GM23338 (cell line): ENCODE results near the gene LRRC58. TPM values are rescaled to one million over a fixed set of nuclear protein-coding genes. Genes with fewer than 3 reads are reported as not detected.
"Not testable (repeated sequence)": the region's sequence is repeated elsewhere in the genome, so short reads cannot be mapped to it uniquely, and the experiment has no call there.

Experiments
- ATAC-seq: fragments of 200-7000 bp; cut with Tn5 transposase; 3 replicates; pipeline ENCODE4 v1.9.1; 2020
- DNase-seq: peaks from one replicate; pipeline ENCODE4 v3.0.0-alpha.2; 2015; ENCODE audit warnings: low spot score
- H2AFZ ChIP-seq: fragments of 200-600 bp; sonication (generic); 2 replicates; pipeline ENCODE4 v1.8.0; 2016; ENCODE audit warnings: antibody characterized with exemption, mild to moderate bottlenecking, moderate library complexity
- H3F3A ChIP-seq: fragments of 200-600 bp; sonication (generic); replicated peaks from 2 replicates; pipeline ENCODE4 v1.8.0; 2017; ENCODE audit warnings: antibody characterized with exemption, mixed run types, low read depth
- H3K27ac ChIP-seq: fragments of 200-600 bp; sonication (generic); 2 replicates; pipeline ENCODE4 v1.6.1; 2016; ENCODE audit warnings: low read depth
- H3K27me3 ChIP-seq: fragments of 200-600 bp; sonication (generic); 2 replicates; pipeline ENCODE4 v1.8.0; 2016; ENCODE audit warnings: mild to moderate bottlenecking, mixed run types, moderate library complexity; ENCODE audit not compliant: insufficient read depth
- H3K36me3 ChIP-seq: fragments of 200-600 bp; sonication (generic); 2 replicates; pipeline ENCODE4 v1.8.0; 2016; ENCODE audit warnings: mild to moderate bottlenecking; ENCODE audit not compliant: insufficient read depth
- H3K4me1 ChIP-seq: fragments of 200-600 bp; sonication (generic); 2 replicates; pipeline ENCODE4 v1.8.0; 2016; ENCODE audit warnings: mild to moderate bottlenecking, moderate library complexity; ENCODE audit not compliant: insufficient read depth
- H3K4me2 ChIP-seq: fragments of 200-600 bp; sonication (generic); 2 replicates; pipeline ENCODE4 v1.7.1; 2017; ENCODE audit warnings: mixed run types
- H3K4me3 ChIP-seq: fragments of 200-600 bp; sonication (generic); 2 replicates; pipeline ENCODE4 v1.6.1; 2016; ENCODE audit warnings: mixed run types
- H3K79me2 ChIP-seq: fragments of 200-600 bp; sonication (generic); replicated peaks from 2 replicates; pipeline ENCODE4 v1.8.0; 2017; ENCODE audit warnings: mild to moderate bottlenecking; ENCODE audit not compliant: insufficient read depth
- H3K9me2 ChIP-seq: fragments of 200-600 bp; sonication (generic); 2 replicates; pipeline ENCODE4 v1.8.0; 2017; ENCODE audit not compliant: insufficient read depth
- H4K20me1 ChIP-seq: fragments of 200-600 bp; sonication (generic); replicated peaks from 2 replicates; pipeline ENCODE4 v1.8.0; 2017; ENCODE audit warnings: mild to moderate bottlenecking; ENCODE audit not compliant: insufficient read depth
- H3K27ac Mint-ChIP-seq: 2 replicates; pipeline ENCODE4 v1.8.0; 2020; ENCODE audit warnings: inconsistent platforms, mild to moderate bottlenecking, moderate library complexity, mixed read lengths
- H3K27me3 Mint-ChIP-seq: 3 replicates; pipeline ENCODE4 v1.8.0; 2022; ENCODE audit warnings: low read depth, mild to moderate bottlenecking, moderate library complexity, mixed read lengths, inconsistent platforms; ENCODE audit not compliant: insufficient read depth, poor library complexity
- H3K36me3 Mint-ChIP-seq: 3 replicates; pipeline ENCODE4 v1.8.0; 2021; ENCODE audit warnings: low read depth, mild to moderate bottlenecking, inconsistent platforms, moderate library complexity, mixed read lengths
- H3K4me1 Mint-ChIP-seq: 3 replicates; pipeline ENCODE4 v1.8.0; 2020; ENCODE audit warnings: mild to moderate bottlenecking, inconsistent platforms, mixed read lengths
- H3K4me3 Mint-ChIP-seq: 3 replicates; pipeline ENCODE4 v1.8.0; 2021; ENCODE audit warnings: moderate library complexity, mild to moderate bottlenecking, inconsistent platforms, mixed read lengths
- H3K9me3 Mint-ChIP-seq: 3 replicates; pipeline ENCODE4 v1.8.0; 2020; ENCODE audit warnings: moderate library complexity, mild to moderate bottlenecking, inconsistent platforms, mixed read lengths
- CREB1 ChIP-seq: fragments of 250-450 bp; sonication (Bioruptor Pico); IDR thresholded peaks from 2 replicates; pipeline ENCODE4 v1.5.0; 2020; ENCODE audit warnings: low read depth, mild to moderate bottlenecking, moderate library complexity
- EZH2 ChIP-seq: fragments of 200-600 bp; sonication (generic); IDR thresholded peaks from one replicate; pipeline ENCODE4 v1.8.0; 2017; ENCODE audit warnings: antibody characterized with exemption, mild to moderate bottlenecking, low read depth; ENCODE audit not compliant: unreplicated experiment
- EZH2phosphoT487 ChIP-seq: fragments of 200-600 bp; sonication (generic); IDR thresholded peaks from one replicate; pipeline ENCODE4 v1.8.1; 2018; ENCODE audit warnings: antibody characterized with exemption; ENCODE audit not compliant: unreplicated experiment
- JUNB ChIP-seq: IDR thresholded peaks from one replicate; pipeline ENCODE4 v1.6.1; 2016; ENCODE audit warnings: antibody characterized with exemption; ENCODE audit not compliant: unreplicated experiment
- NANOG ChIP-seq: IDR thresholded peaks from 2 replicates; pipeline ENCODE4 v1.6.1; 2016; ENCODE audit warnings: antibody characterized with exemption, borderline replicate concordance
- POLR2AphosphoS5 ChIP-seq: IDR thresholded peaks from 2 replicates; pipeline ENCODE4 v1.6.1; 2016; ENCODE audit warnings: antibody characterized with exemption, low read depth
- STAT1 ChIP-seq: IDR thresholded peaks from one replicate; pipeline ENCODE4 v1.6.1; 2016; ENCODE audit warnings: antibody characterized with exemption; ENCODE audit not compliant: unreplicated experiment
- ZNF114 ChIP-seq: fragments of 250-450 bp; sonication (Bioruptor Pico); IDR thresholded peaks from 2 replicates; pipeline ENCODE4 v1.5.0; 2020; ENCODE audit warnings: mild to moderate bottlenecking, moderate library complexity
- ZNF331 ChIP-seq: fragments of 250-450 bp; sonication (Bioruptor Pico); IDR thresholded peaks from 2 replicates; pipeline ENCODE4 v1.5.0; 2020; ENCODE audit warnings: low read depth, mild to moderate bottlenecking, moderate library complexity
- polyA plus RNA-seq: library from polyadenylated mRNA; unstranded; fragments of >200 nt; fragmentation: Nextera tagmentation; extraction: Ambion mirVana; gene quantifications from 2 replicates; pipeline ENCODE4 v1.2.1, GENCODE V29; 2016
- total RNA-seq: library from RNA; depleted of rRNA; stranded (reverse); fragments of >200 nt; shearing (Covaris generic); gene quantifications from 2 replicates; pipeline ENCODE4 v1.2.3, GENCODE V29; 2014
- TF ChIP-seq, protein P1 (sequence below), 2 experiments: fragments of 200-600 bp in 1 of 2; sonication (generic) in 1 of 2; conservative IDR thresholded peaks; 2 replicates each; pipeline versions ENCODE4 v1.5.1 to v1.6.1; 2016 to 2017; ENCODE audit warnings: antibody characterized with exemption in 2 of 2, low read depth in 2 of 2, mild to moderate bottlenecking in 2 of 2, moderate library complexity in 1 of 2
- TF ChIP-seq, protein P2 (sequence below): IDR thresholded peaks from 2 replicates; pipeline ENCODE4 v1.6.1; 2016; ENCODE audit warnings: antibody characterized with exemption
- TF ChIP-seq, protein P3 (sequence below): IDR thresholded peaks from one replicate; pipeline ENCODE4 v1.6.1; 2018; ENCODE audit warnings: antibody characterized with exemption; ENCODE audit not compliant: unreplicated experiment

The LRRC58 gene
- total and polyA plus RNA-seq, 2 experiments from 2014 or later = 7.0 to 23.8 TPM

DNA sequence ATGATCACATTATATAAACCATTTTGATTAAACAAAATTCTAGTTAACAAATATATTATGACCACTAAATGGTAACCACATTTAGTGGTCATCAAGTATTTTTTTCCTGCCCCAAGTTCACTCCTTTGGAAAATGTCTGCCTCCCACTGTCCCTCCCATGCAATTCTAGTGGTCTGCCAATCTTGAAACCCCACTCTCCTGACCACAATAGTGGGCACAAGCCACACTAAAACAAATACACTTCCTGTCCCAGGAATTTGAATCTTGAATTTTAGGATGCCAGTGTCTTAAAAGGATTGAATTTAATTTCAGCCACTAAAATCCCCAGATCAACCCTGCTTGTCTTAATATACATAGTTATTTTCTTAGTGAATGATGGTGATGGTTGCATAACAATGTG is 50.2 kb downstream of the LRRC58 start (continued):
- TF ChIP-seq EZH2phosphoT487 = no peak
- TF ChIP-seq, protein P1, sequence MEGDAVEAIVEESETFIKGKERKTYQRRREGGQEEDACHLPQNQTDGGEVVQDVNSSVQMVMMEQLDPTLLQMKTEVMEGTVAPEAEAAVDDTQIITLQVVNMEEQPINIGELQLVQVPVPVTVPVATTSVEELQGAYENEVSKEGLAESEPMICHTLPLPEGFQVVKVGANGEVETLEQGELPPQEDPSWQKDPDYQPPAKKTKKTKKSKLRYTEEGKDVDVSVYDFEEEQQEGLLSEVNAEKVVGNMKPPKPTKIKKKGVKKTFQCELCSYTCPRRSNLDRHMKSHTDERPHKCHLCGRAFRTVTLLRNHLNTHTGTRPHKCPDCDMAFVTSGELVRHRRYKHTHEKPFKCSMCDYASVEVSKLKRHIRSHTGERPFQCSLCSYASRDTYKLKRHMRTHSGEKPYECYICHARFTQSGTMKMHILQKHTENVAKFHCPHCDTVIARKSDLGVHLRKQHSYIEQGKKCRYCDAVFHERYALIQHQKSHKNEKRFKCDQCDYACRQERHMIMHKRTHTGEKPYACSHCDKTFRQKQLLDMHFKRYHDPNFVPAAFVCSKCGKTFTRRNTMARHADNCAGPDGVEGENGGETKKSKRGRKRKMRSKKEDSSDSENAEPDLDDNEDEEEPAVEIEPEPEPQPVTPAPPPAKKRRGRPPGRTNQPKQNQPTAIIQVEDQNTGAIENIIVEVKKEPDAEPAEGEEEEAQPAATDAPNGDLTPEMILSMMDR (conservative IDR thresholded peaks at IDR 0.05; ENCODE audit: low read depth in 2 of 2) = no peak
- no peak for TF ChIP-seq POLR2AphosphoS5
- TF ChIP-seq STAT1 = no peak
- TF ChIP-seq ZNF331 = no peak
- TF ChIP-seq, protein P2, sequence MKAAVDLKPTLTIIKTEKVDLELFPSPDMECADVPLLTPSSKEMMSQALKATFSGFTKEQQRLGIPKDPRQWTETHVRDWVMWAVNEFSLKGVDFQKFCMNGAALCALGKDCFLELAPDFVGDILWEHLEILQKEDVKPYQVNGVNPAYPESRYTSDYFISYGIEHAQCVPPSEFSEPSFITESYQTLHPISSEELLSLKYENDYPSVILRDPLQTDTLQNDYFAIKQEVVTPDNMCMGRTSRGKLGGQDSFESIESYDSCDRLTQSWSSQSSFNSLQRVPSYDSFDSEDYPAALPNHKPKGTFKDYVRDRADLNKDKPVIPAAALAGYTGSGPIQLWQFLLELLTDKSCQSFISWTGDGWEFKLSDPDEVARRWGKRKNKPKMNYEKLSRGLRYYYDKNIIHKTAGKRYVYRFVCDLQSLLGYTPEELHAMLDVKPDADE = no peak
- TF ChIP-seq NANOG = no peak
- TF ChIP-seq CREB1 (CRISPR knock-in tag) = no peak
- TF ChIP-seq EZH2 = no peak
- TF ChIP-seq JUNB = no peak
- no peak for TF ChIP-seq ZNF114 (CRISPR knock-in tag)
- TF ChIP-seq, protein P3, sequence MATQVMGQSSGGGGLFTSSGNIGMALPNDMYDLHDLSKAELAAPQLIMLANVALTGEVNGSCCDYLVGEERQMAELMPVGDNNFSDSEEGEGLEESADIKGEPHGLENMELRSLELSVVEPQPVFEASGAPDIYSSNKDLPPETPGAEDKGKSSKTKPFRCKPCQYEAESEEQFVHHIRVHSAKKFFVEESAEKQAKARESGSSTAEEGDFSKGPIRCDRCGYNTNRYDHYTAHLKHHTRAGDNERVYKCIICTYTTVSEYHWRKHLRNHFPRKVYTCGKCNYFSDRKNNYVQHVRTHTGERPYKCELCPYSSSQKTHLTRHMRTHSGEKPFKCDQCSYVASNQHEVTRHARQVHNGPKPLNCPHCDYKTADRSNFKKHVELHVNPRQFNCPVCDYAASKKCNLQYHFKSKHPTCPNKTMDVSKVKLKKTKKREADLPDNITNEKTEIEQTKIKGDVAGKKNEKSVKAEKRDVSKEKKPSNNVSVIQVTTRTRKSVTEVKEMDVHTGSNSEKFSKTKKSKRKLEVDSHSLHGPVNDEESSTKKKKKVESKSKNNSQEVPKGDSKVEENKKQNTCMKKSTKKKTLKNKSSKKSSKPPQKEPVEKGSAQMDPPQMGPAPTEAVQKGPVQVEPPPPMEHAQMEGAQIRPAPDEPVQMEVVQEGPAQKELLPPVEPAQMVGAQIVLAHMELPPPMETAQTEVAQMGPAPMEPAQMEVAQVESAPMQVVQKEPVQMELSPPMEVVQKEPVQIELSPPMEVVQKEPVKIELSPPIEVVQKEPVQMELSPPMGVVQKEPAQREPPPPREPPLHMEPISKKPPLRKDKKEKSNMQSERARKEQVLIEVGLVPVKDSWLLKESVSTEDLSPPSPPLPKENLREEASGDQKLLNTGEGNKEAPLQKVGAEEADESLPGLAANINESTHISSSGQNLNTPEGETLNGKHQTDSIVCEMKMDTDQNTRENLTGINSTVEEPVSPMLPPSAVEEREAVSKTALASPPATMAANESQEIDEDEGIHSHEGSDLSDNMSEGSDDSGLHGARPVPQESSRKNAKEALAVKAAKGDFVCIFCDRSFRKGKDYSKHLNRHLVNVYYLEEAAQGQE = no peak

DNA sequence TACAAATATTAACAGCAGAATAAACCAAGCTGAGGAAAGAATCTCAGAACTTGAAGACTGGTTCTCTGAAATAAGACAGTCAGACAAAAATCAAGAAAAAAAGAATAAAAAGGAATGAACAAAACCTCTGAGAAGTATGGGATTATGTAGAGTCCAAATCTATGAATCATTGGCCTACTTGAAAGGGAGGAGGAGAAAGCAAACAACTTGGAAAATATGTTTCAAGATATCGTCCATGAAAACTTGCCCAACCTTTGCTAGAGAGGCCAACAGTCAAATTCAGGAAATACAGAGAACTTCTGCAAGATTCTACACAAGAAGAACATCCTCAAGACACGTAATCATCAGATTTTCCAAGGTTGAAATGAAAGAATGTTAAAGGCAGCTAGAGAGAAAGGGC is 57.6 kb downstream of the LRRC58 start:
- H3K36me3 Mint-ChIP-seq, H3K4me1 ChIP-seq, H4K20me1 ChIP-seq, H3K4me2 ChIP-seq, H3K27ac ChIP-seq, H3K36me3 ChIP-seq, H3K27me3 ChIP-seq, H2AFZ ChIP-seq, H3K4me3 Mint-ChIP-seq, ATAC-seq, H3K9me2 ChIP-seq, DNase-seq, H3K4me3 ChIP-seq, H3F3A ChIP-seq, H3K27ac Mint-ChIP-seq, H3K4me1 Mint-ChIP-seq, H3K79me2 ChIP-seq: not testable (repeated sequence)
- H3K27me3 Mint-ChIP-seq = peaks cover 12% of the 10 kb centered on the region
- H3K9me3 Mint-ChIP-seq = peaks cover 22% of the 10 kb centered on the region; the same call in 2 of the 3 replicates
